Astrocyte (in vitro differentiated cells and primary cell): ENCODE measurements around the gene EXOC6B. TPM values are rescaled to one million over a fixed set of nuclear protein-coding genes. Genes with fewer than 3 reads are reported as not detected.
A peak's percentile ranks its signal among the peaks of the same experiment; 100 is the strongest.

Source experiments
- DNase-seq: peaks from one replicate; pipeline ENCODE4 v3.0.0-alpha.2; 2010; ENCODE audit warnings: low read depth
- FAIRE-seq: peaks from 2 replicates; lab custom pipeline; 2011; peaks lifted over from hg19 to GRCh38; lab: Jason Lieb, UNC
- H2AFZ ChIP-seq: 2 replicates; pipeline ENCODE4 v1.6.0; 2012; ENCODE audit warnings: low read depth, low read length, inconsistent platforms
- H3K27ac ChIP-seq: 2 replicates; pipeline ENCODE4 v1.5.1; 2011; ENCODE audit warnings: low read depth, low read length, inconsistent platforms
- H3K27me3 ChIP-seq: 2 replicates; pipeline ENCODE4 v1.6.0; 2011; ENCODE audit warnings: low read length, inconsistent platforms; ENCODE audit not compliant: insufficient read depth
- H3K36me3 ChIP-seq: 2 replicates; pipeline ENCODE4 v1.5.1; 2011; ENCODE audit warnings: low read length, inconsistent platforms; ENCODE audit not compliant: insufficient read depth
- H3K4me1 ChIP-seq: 2 replicates; pipeline ENCODE4 v1.5.1; 2011; ENCODE audit warnings: low read length, inconsistent platforms; ENCODE audit not compliant: insufficient read depth
- H3K4me2 ChIP-seq: 2 replicates; pipeline ENCODE4 v1.6.0; 2012; ENCODE audit warnings: low read length, inconsistent platforms
- H3K4me3 ChIP-seq: 2 replicates; pipeline ENCODE4 v1.5.1; 2011; ENCODE audit warnings: low read depth, mild to moderate bottlenecking, low read length, inconsistent platforms; ENCODE audit not compliant: insufficient read depth
- H3K79me2 ChIP-seq: 2 replicates; pipeline ENCODE4 v1.6.0; 2012; ENCODE audit warnings: mild to moderate bottlenecking, low read length, inconsistent platforms; ENCODE audit not compliant: insufficient read depth
- H3K9ac ChIP-seq: 2 replicates; pipeline ENCODE4 v1.6.0; 2012; ENCODE audit warnings: mild to moderate bottlenecking, low read length, inconsistent platforms
- H3K9me3 ChIP-seq: 2 replicates; pipeline ENCODE4 v1.5.1; 2012; ENCODE audit warnings: low read depth, mild to moderate bottlenecking, low read length, inconsistent platforms; ENCODE audit not compliant: insufficient read depth
- H4K20me1 ChIP-seq: 2 replicates; pipeline ENCODE4 v1.6.0; 2012; ENCODE audit warnings: low read length, inconsistent platforms; ENCODE audit not compliant: insufficient read depth
- H3K27ac Mint-ChIP-seq: one replicate; pipeline ENCODE4 v1.8.0; 2021; ENCODE audit warnings: mild to moderate bottlenecking, mixed read lengths; ENCODE audit not compliant: unreplicated experiment
- H3K27me3 Mint-ChIP-seq: one replicate; pipeline ENCODE4 v1.8.0; 2021; ENCODE audit warnings: low read depth, mixed read lengths; ENCODE audit not compliant: unreplicated experiment
- H3K36me3 Mint-ChIP-seq: one replicate; pipeline ENCODE4 v1.8.0; 2021; ENCODE audit warnings: low read depth, mixed read lengths; ENCODE audit not compliant: unreplicated experiment
- H3K4me1 Mint-ChIP-seq: one replicate; pipeline ENCODE4 v1.8.0; 2021; ENCODE audit warnings: low read depth, mixed read lengths; ENCODE audit not compliant: unreplicated experiment
- H3K4me3 Mint-ChIP-seq: one replicate; pipeline ENCODE4 v1.8.0; 2021; ENCODE audit warnings: mild to moderate bottlenecking, moderate library complexity, mixed read lengths; ENCODE audit not compliant: unreplicated experiment
- H3K9me3 Mint-ChIP-seq: one replicate; pipeline ENCODE4 v1.8.0; 2021; ENCODE audit warnings: mild to moderate bottlenecking, mixed read lengths; ENCODE audit not compliant: unreplicated experiment
- EZH2 ChIP-seq: IDR thresholded peaks from 2 replicates; pipeline ENCODE4 v1.6.1; 2012; ENCODE audit warnings: mild to moderate bottlenecking, low read length, inconsistent platforms; ENCODE audit not compliant: insufficient read depth
- total RNA-seq: library from RNA; stranded (reverse); gene quantifications from 2 replicates; pipeline ENCODE4 v1.2.1, GENCODE V29; 2021
- TF ChIP-seq, protein P1 (sequence below): IDR thresholded peaks from 2 replicates; pipeline ENCODE4 v1.5.1; 2011; ENCODE audit warnings: low read depth, mild to moderate bottlenecking, inconsistent platforms, low read length, moderate library complexity; ENCODE audit not compliant: insufficient read depth

The EXOC6B gene
- total RNA-seq, 1 donor from 2014 or later: 31.8 TPM

DNA sequence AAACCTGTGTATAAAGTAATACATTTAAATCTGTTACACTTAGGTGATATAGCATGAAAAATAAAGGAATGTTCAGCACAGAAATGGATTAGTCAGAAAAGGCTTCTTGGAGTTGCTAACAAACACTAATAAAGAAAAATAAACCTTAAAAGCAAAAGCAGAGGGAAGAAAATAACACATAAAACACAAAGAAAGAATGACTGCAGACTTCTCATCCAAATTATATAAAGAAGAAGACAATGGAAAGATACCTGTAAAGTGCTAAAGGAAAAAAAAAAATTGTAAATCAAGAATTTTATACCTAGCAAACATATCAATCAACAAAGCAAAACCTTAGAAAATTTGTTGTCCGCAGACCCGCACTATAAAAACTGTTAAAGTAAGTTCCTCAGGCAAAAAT is 63.6 kb downstream of the EXOC6B start:
- Mint-ChIP-seq H3K4me3 (no peak overlapping the region), H3K27me3 (no peaks in the 10 kb centered on the region), H3K36me3 (peaks cover 9% of the 10 kb centered on the region), H3K4me1 (peaks cover 12% of the 10 kb centered on the region), H3K9me3 (peaks cover 11% of the 10 kb centered on the region), H3K27ac (no peak overlapping the region)
- TF ChIP-seq, protein P1, sequence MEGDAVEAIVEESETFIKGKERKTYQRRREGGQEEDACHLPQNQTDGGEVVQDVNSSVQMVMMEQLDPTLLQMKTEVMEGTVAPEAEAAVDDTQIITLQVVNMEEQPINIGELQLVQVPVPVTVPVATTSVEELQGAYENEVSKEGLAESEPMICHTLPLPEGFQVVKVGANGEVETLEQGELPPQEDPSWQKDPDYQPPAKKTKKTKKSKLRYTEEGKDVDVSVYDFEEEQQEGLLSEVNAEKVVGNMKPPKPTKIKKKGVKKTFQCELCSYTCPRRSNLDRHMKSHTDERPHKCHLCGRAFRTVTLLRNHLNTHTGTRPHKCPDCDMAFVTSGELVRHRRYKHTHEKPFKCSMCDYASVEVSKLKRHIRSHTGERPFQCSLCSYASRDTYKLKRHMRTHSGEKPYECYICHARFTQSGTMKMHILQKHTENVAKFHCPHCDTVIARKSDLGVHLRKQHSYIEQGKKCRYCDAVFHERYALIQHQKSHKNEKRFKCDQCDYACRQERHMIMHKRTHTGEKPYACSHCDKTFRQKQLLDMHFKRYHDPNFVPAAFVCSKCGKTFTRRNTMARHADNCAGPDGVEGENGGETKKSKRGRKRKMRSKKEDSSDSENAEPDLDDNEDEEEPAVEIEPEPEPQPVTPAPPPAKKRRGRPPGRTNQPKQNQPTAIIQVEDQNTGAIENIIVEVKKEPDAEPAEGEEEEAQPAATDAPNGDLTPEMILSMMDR: no peak
- TF ChIP-seq EZH2: no peak
- Histone ChIP-seq H3K9me3 (peaks cover 6% of the 10 kb centered on the region), H3K79me2 (no peaks in the 10 kb centered on the region), H3K4me1 (no peaks in the 10 kb centered on the region), H3K4me3 (no peak overlapping the region), H3K4me2 (no peak overlapping the region), H3K9ac (no peak overlapping the region), H3K27ac (no peak overlapping the region), H2AFZ (no peak overlapping the region), H3K36me3 (peaks cover 2% of the 10 kb centered on the region), H3K27me3 (no peaks in the 10 kb centered on the region), H4K20me1 (no peaks in the 10 kb centered on the region)
- DNase-seq (no peak), FAIRE-seq (no peak)

DNA sequence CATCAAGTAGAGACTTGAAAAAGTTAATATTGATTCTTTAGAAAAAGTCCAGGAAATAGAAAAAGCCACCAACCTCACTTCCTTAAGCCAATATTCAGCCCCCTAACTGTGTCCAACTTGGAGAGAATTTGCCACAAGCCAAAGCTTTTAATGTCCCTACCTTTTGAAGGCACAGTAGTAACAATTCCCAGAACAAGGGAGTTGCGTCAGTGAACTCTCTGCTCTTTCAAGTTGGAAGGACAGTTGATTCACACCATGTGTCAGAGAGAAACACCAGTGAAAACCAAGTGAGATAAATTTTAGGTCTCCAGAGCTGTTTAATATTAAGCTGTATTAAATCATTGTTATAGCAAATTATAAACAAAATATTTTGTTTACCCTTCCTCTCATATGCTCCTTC is 66.1 kb downstream of the EXOC6B start:
- H3K4me1 ChIP-seq: no peaks in the 10 kb centered on the region
- Mint-ChIP-seq H3K27me3 (no peaks in the 10 kb centered on the region), H3K36me3 (peaks cover 9% of the 10 kb centered on the region), H3K9me3 (peaks cover 11% of the 10 kb centered on the region), H3K4me1 (peaks cover 7% of the 10 kb centered on the region), H3K4me3 (no peak overlapping the region), H3K27ac (no peak overlapping the region)
- H4K20me1 ChIP-seq: no peaks in the 10 kb centered on the region
- peaks cover 2% of the 10 kb centered on the region for H3K36me3 ChIP-seq
- TF ChIP-seq, protein P1: no peak
- H3K27me3 ChIP-seq: no peaks in the 10 kb centered on the region
- H3K79me2 ChIP-seq: no peaks in the 10 kb centered on the region
- no peak overlapping the region for H3K9ac ChIP-seq
- no peak overlapping the region for H2AFZ ChIP-seq
- peaks cover 6% of the 10 kb centered on the region for H3K9me3 ChIP-seq
- no peak overlapping the region for H3K27ac ChIP-seq
- FAIRE-seq (no peak), DNase-seq (no peak)
- H3K4me3 ChIP-seq: no peak overlapping the region
- no peak overlapping the region for H3K4me2 ChIP-seq

DNA sequence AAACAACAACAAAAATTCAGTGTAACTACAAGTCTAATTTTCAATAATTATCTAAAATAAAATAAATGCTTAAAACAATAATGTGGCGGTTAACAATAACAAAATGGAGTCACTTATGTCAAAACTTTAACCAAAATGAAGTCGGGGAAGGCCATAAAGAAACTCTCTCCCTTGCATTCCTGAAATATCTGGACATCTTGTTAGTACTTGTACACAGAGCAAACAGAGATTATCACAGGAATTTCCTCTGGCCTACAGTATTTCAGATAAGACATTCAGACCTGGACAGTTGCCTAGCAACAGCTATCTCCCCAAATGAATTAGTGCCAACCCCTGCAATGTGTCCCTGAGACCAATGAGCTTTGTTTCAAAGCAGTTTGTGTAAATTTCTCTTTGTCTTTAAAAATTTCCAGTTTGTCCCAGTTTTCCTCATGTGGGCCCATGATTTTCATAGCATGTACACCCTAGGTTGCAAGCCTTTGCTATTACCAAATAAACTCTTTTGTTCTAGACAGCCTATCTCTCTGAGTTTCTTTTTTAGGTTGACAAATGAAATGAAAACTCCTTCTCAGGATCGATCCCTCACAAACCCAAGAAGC is 68.6 kb downstream of the EXOC6B start:
- peak overlapping the region; percentile 16 for H3K27ac Mint-ChIP-seq
- H3K9me3 ChIP-seq: peaks cover 3% of the 10 kb centered on the region
- H3K9me3 Mint-ChIP-seq: peaks cover 5% of the 10 kb centered on the region
- no peaks in the 10 kb centered on the region for H3K27me3 ChIP-seq
- H2AFZ ChIP-seq: no peak overlapping the region
- FAIRE-seq: no peak
- DNase-seq: peak; percentile 85
- no peaks in the 10 kb centered on the region for H3K4me1 ChIP-seq
- H3K36me3 ChIP-seq: peaks cover 2% of the 10 kb centered on the region
- H3K27ac ChIP-seq: no peak overlapping the region
- peak overlapping the region; percentile 24 for H3K4me2 ChIP-seq
- TF ChIP-seq, protein P1: no peak
- no peak for TF ChIP-seq EZH2
- peaks cover 5% of the 10 kb centered on the region for H3K36me3 Mint-ChIP-seq
- no peaks in the 10 kb centered on the region for H3K79me2 ChIP-seq
- H3K4me1 Mint-ChIP-seq: peaks cover 7% of the 10 kb centered on the region
- no peaks in the 10 kb centered on the region for H3K27me3 Mint-ChIP-seq
- H3K4me3 ChIP-seq: no peak overlapping the region
- H3K9ac ChIP-seq: no peak overlapping the region
- H3K4me3 Mint-ChIP-seq: no peak overlapping the region
- no peaks in the 10 kb centered on the region for H4K20me1 ChIP-seq
